Measurements from ENCODE around the gene ATP6V0A4. TPM values are rescaled to one million over a fixed set of nuclear protein-coding genes. Genes with fewer than 3 reads are reported as not detected.

The ATP6V0A4 gene
- not detected for polyA plus RNA-seq (2013, experiment 1 of 2)
- polyA plus RNA-seq (2013, experiment 2 of 2): not detected

- Histone ChIP-seq H3K23ac (ENCODE audit: low read length in 2 of 2) (no peak within 1 kb of the TSS), H2BK15ac (ENCODE audit: low read depth, poor library complexity, severe bottlenecking) (no peak within 1 kb of the TSS), H3K79me1 (replicated peaks; ENCODE audit: low read length, poor library complexity, severe bottlenecking) (no peaks in the 10 kb centered on the region), H2BK5ac (ENCODE audit: low read depth, low read length, poor library complexity, severe bottlenecking) (peak within 1 kb of the TSS; percentile 3), H3K9ac (ENCODE audit: low read length) (no peak within 1 kb of the TSS), H4K91ac (ENCODE audit: low read length) (no peak within 1 kb of the TSS), H2AFZ (ENCODE audit: low read depth, low read length) (no peak within 1 kb of the TSS), H3K36me3 (ENCODE audit: control insufficient read depth in 1 of 2, insufficient read depth in 2 of 2, low read depth in 1 of 2, low read length in 2 of 2) (no peaks in the 10 kb centered on the region), H3K14ac (ENCODE audit: low read length in 2 of 2) (peak within 1 kb of the TSS in 1 of 2 experiments; percentile 69), H3K4ac (ENCODE audit: low read depth in 1 of 2, low read length in 2 of 2) (no peak within 1 kb of the TSS), H3K4me3 (ENCODE audit: insufficient read depth in 1 of 2, low read depth in 1 of 2, low read length in 2 of 2) (no peak within 1 kb of the TSS), H3K4me2 (ENCODE audit: low read length, poor library complexity, severe bottlenecking) (no peak within 1 kb of the TSS), H2BK12ac (ENCODE audit: low read length in 2 of 2) (no peak within 1 kb of the TSS), H3K4me1 (ENCODE audit: control insufficient read depth, insufficient read depth, low read depth, low read length) (peaks cover 14% of the 10 kb centered on the region), H2BK120ac (ENCODE audit: low read depth, low read length) (no peak within 1 kb of the TSS), H4K8ac (ENCODE audit: low read length) (no peak within 1 kb of the TSS), H3K9me3 (ENCODE audit: control insufficient read depth, low read length) (no peaks in the 10 kb centered on the region), H3K27ac (ENCODE audit: low read length, poor library complexity, severe bottlenecking) (no peak within 1 kb of the TSS), H2AK5ac (ENCODE audit: low read length, severe bottlenecking) (no peak within 1 kb of the TSS), H3K27me3 (ENCODE audit: control insufficient read depth in 1 of 2, insufficient read depth in 1 of 2, low read length in 2 of 2) (no peaks in the 10 kb centered on the region), H3K18ac (ENCODE audit: low read depth in 1 of 2, low read length in 2 of 2) (no peak within 1 kb of the TSS)
- 15% methylated on average over 14 of the region's 14 CpGs for WGBS
- no peak for DNase-seq
These were observed at the start of gene ATP6V0A4, which contains the start of gene TMEM213 for GRCh38 chr7:138797715-138798320. Gene ATP6V0A4 (minus strand): TSS chr7:138798196. CDS start chr7:138771247, 26,949 bp downstream. Gene TMEM213 (plus strand): TSS chr7:138797994. CDS start chr7:138798105, 111 bp downstream.

GRCh38 chr7:138845711-138846110, 47.7 kb upstream of the ATP6V0A4 start:
- Histone ChIP-seq H2BK12ac (ENCODE audit: low read length in 2 of 2) (no peak overlapping the region), H3K23ac (ENCODE audit: low read length in 2 of 2) (no peak overlapping the region), H3K18ac (ENCODE audit: low read depth in 1 of 2, low read length in 2 of 2) (no peak overlapping the region), H2BK15ac (ENCODE audit: low read depth, poor library complexity, severe bottlenecking) (no peak overlapping the region), H3K4ac (ENCODE audit: low read depth in 1 of 2, low read length in 2 of 2) (no peak overlapping the region), H3K4me1 (ENCODE audit: control insufficient read depth, insufficient read depth, low read depth, low read length) (peaks cover 5% of the 10 kb centered on the region), H3K9ac (ENCODE audit: low read length) (no peak overlapping the region), H2BK120ac (ENCODE audit: low read depth, low read length) (no peak overlapping the region), H2BK5ac (ENCODE audit: low read depth, low read length, poor library complexity, severe bottlenecking) (no peak overlapping the region), H3K27me3 (ENCODE audit: control insufficient read depth in 1 of 2, insufficient read depth in 1 of 2, low read length in 2 of 2) (no peaks in the 10 kb centered on the region), H3K79me1 (replicated peaks; ENCODE audit: low read length, poor library complexity, severe bottlenecking) (no peaks in the 10 kb centered on the region), H4K91ac (ENCODE audit: low read length) (no peak overlapping the region), H3K9me3 (ENCODE audit: control insufficient read depth, low read length) (no peaks in the 10 kb centered on the region), H2AFZ (ENCODE audit: low read depth, low read length) (no peak overlapping the region), H3K36me3 (ENCODE audit: control insufficient read depth in 1 of 2, insufficient read depth in 2 of 2, low read depth in 1 of 2, low read length in 2 of 2) (peaks cover 4 to 5% of the 10 kb centered on the region in 2 experiments), H3K14ac (ENCODE audit: low read length in 2 of 2) (no peak overlapping the region), H4K8ac (ENCODE audit: low read length) (no peak overlapping the region), H3K4me2 (ENCODE audit: low read length, poor library complexity, severe bottlenecking) (no peak overlapping the region), H3K4me3 (ENCODE audit: insufficient read depth in 1 of 2, low read depth in 1 of 2, low read length in 2 of 2) (no peak overlapping the region), H2AK5ac (ENCODE audit: low read length, severe bottlenecking) (no peak overlapping the region), H3K27ac (ENCODE audit: low read length, poor library complexity, severe bottlenecking) (no peak overlapping the region)
- WGBS: 46% methylated on average over 2 of the region's 2 CpGs
- no peak for DNase-seq

GRCh38 chr7:138843632-138844580, 45.9 kb upstream of the ATP6V0A4 start:
- Histone ChIP-seq H3K4ac (ENCODE audit: low read depth in 1 of 2, low read length in 2 of 2) (no peak overlapping the region), H3K14ac (ENCODE audit: low read length in 2 of 2) (no peak overlapping the region), H3K4me1 (ENCODE audit: control insufficient read depth, insufficient read depth, low read depth, low read length) (peaks cover 5% of the 10 kb centered on the region), H3K9me3 (ENCODE audit: control insufficient read depth, low read length) (no peaks in the 10 kb centered on the region), H3K9ac (ENCODE audit: low read length) (no peak overlapping the region), H3K18ac (ENCODE audit: low read depth in 1 of 2, low read length in 2 of 2) (no peak overlapping the region), H3K27ac (ENCODE audit: low read length, poor library complexity, severe bottlenecking) (no peak overlapping the region), H2BK5ac (ENCODE audit: low read depth, low read length, poor library complexity, severe bottlenecking) (no peak overlapping the region), H2AFZ (ENCODE audit: low read depth, low read length) (no peak overlapping the region), H3K4me3 (ENCODE audit: insufficient read depth in 1 of 2, low read depth in 1 of 2, low read length in 2 of 2) (no peak overlapping the region), H3K27me3 (ENCODE audit: control insufficient read depth in 1 of 2, insufficient read depth in 1 of 2, low read length in 2 of 2) (no peaks in the 10 kb centered on the region), H4K91ac (ENCODE audit: low read length) (no peak overlapping the region), H3K79me1 (replicated peaks; ENCODE audit: low read length, poor library complexity, severe bottlenecking) (no peaks in the 10 kb centered on the region), H3K36me3 (ENCODE audit: control insufficient read depth in 1 of 2, insufficient read depth in 2 of 2, low read depth in 1 of 2, low read length in 2 of 2) (peaks cover 0 to 4% of the 10 kb centered on the region in 2 experiments), H2BK15ac (ENCODE audit: low read depth, poor library complexity, severe bottlenecking) (no peak overlapping the region), H3K4me2 (ENCODE audit: low read length, poor library complexity, severe bottlenecking) (no peak overlapping the region), H2AK5ac (ENCODE audit: low read length, severe bottlenecking) (peak overlapping the region; percentile 85), H2BK12ac (ENCODE audit: low read length in 2 of 2) (no peak overlapping the region), H3K23ac (ENCODE audit: low read length in 2 of 2) (no peak overlapping the region), H2BK120ac (ENCODE audit: low read depth, low read length) (no peak overlapping the region), H4K8ac (ENCODE audit: low read length) (no peak overlapping the region)
- no peak for DNase-seq
- 95% methylated on average over 18 of the region's 20 CpGs for WGBS

- Histone ChIP-seq H3K4me1 (ENCODE audit: control insufficient read depth, insufficient read depth, low read depth, low read length) (peaks cover 5% of the 10 kb centered on the region), H3K4me2 (ENCODE audit: low read length, poor library complexity, severe bottlenecking) (peak overlapping the region; percentile 23), H3K36me3 (ENCODE audit: control insufficient read depth in 1 of 2, insufficient read depth in 2 of 2, low read depth in 1 of 2, low read length in 2 of 2) (peaks cover 0 to 11% of the 10 kb centered on the region in 2 experiments), H3K27ac (ENCODE audit: low read length, poor library complexity, severe bottlenecking) (peak overlapping the region; percentile 90), H2BK5ac (ENCODE audit: low read depth, low read length, poor library complexity, severe bottlenecking) (no peak overlapping the region), H2BK12ac (ENCODE audit: low read length in 2 of 2) (peak overlapping the region in 1 of 2 experiments; percentile 13), H3K14ac (ENCODE audit: low read length in 2 of 2) (no peak overlapping the region), H3K23ac (ENCODE audit: low read length in 2 of 2) (no peak overlapping the region), H4K8ac (ENCODE audit: low read length) (peak overlapping the region; percentile 78), H3K4me3 (ENCODE audit: insufficient read depth in 1 of 2, low read depth in 1 of 2, low read length in 2 of 2) (no peak overlapping the region), H2BK15ac (ENCODE audit: low read depth, poor library complexity, severe bottlenecking) (no peak overlapping the region), H3K18ac (ENCODE audit: low read depth in 1 of 2, low read length in 2 of 2) (no peak overlapping the region), H2AK5ac (ENCODE audit: low read length, severe bottlenecking) (no peak overlapping the region), H3K9me3 (ENCODE audit: control insufficient read depth, low read length) (no peaks in the 10 kb centered on the region), H4K91ac (ENCODE audit: low read length) (no peak overlapping the region), H3K27me3 (ENCODE audit: control insufficient read depth in 1 of 2, insufficient read depth in 1 of 2, low read length in 2 of 2) (no peaks in the 10 kb centered on the region), H3K4ac (ENCODE audit: low read depth in 1 of 2, low read length in 2 of 2) (no peak overlapping the region), H2AFZ (ENCODE audit: low read depth, low read length) (peak overlapping the region; percentile 66), H3K9ac (ENCODE audit: low read length) (no peak overlapping the region), H2BK120ac (ENCODE audit: low read depth, low read length) (no peak overlapping the region), H3K79me1 (replicated peaks; ENCODE audit: low read length, poor library complexity, severe bottlenecking) (no peaks in the 10 kb centered on the region)
- WGBS: 61% methylated on average over 12 of the region's 12 CpGs
- DNase-seq: peak; percentile 77
These were observed 44.1 kb upstream of the ATP6V0A4 start for GRCh38 chr7:138842111-138842510.

Measured in mesenchymal stem cell (in vitro differentiated cells and primary cell).